ENCODE results near the gene EXOC3.

EXOC3 gene

GRCh38 chr5:415928-416635 is 26.9 kb upstream of the EXOC3 start:
- Histone ChIP-seq H4K20me1 (no peaks in the 10 kb centered on the region; a peak in 1 of 22 replicates), H3K4me1 (peaks cover 25 to 60% (median 41%) of the 10 kb centered on the region in 10 experiments), H3K9ac (peak overlapping the region in 7 of 11 experiments; percentile 67 to 78 (median 76); a peak in 9 of 22 replicates), H3K4me3 (no peak overlapping the region), H3K9me3 (replicated peaks in 1 of 11) (peaks cover 0 to 5% (median 2%) of the 10 kb centered on the region in 11 experiments; a peak in 9 of 22 replicates), H3K27me3 (no peaks in the 10 kb centered on the region), H3K27ac (peak overlapping the region in 2 of 11 experiments; percentile 73 to 76; a peak in 2 of 22 replicates), H3K36me3 (no peaks in the 10 kb centered on the region), H3K4me2 (peak overlapping the region; percentile 55 to 88 (median 70))
- no peak for TF ChIP-seq Cebpa-rat (IDR thresholded peaks at IDR 0.05)

GRCh38 chr5:416636-416960 is 26.4 kb upstream of the EXOC3 start:
- H3K4me1 ChIP-seq, result peaks cover 23 to 57% (median 38%) of the 10 kb centered on the region in 10 experiments
- no peaks in the 10 kb centered on the region for H3K36me3 ChIP-seq
- no peak for TF ChIP-seq Cebpa-rat (IDR thresholded peaks at IDR 0.05)
- H3K27me3 ChIP-seq, result no peaks in the 10 kb centered on the region
- no peak overlapping the region for H3K27ac ChIP-seq
- no peak overlapping the region for H3K9ac ChIP-seq
- H4K20me1 ChIP-seq, result no peaks in the 10 kb centered on the region; a peak in 1 of 22 replicates
- H3K9me3 ChIP-seq (replicated peaks in 1 of 11), result peaks cover 0 to 10% (median 5%) of the 10 kb centered on the region in 11 experiments; a peak in 10 of 22 replicates
- no peak overlapping the region for H3K4me3 ChIP-seq
- peak overlapping the region in 4 of 11 experiments; percentile 63 to 88 (median 83); a peak in 7 of 22 replicates for H3K4me2 ChIP-seq

GRCh38 chr5:417301-418161 is 25.4 kb upstream of the EXOC3 start:
- no peak overlapping the region for H3K9ac ChIP-seq
- peaks cover 0 to 13% (median 5%) of the 10 kb centered on the region in 11 experiments; a peak in 10 of 22 replicates for H3K9me3 ChIP-seq (replicated peaks in 1 of 11)
- no peaks in the 10 kb centered on the region; a peak in 1 of 22 replicates for H4K20me1 ChIP-seq
- no peaks in the 10 kb centered on the region for H3K36me3 ChIP-seq
- peaks cover 26 to 65% (median 39%) of the 10 kb centered on the region in 10 experiments for H3K4me1 ChIP-seq
- 0 out of 22 replicates have a peak, but pooled peaks cover 0 to 4% (median 0%) of the 10 kb centered on the region in 11 experiments for H3K27me3 ChIP-seq
- no peak overlapping the region for H3K4me3 ChIP-seq
- no peak for TF ChIP-seq Cebpa-rat (IDR thresholded peaks at IDR 0.05)
- H3K4me2 ChIP-seq, result no peak overlapping the region
- no peak overlapping the region for H3K27ac ChIP-seq

- TF ChIP-seq Cebpa-rat (IDR thresholded peaks at IDR 0.05), result no peak
- Histone ChIP-seq H3K9me3 (replicated peaks in 1 of 11) (peaks cover 0 to 13% (median 5%) of the 10 kb centered on the region in 11 experiments; a peak in 10 of 22 replicates), H4K20me1 (no peaks in the 10 kb centered on the region; a peak in 1 of 22 replicates), H3K27ac (no peak overlapping the region), H3K36me3 (no peaks in the 10 kb centered on the region), H3K4me2 (peak overlapping the region in 2 of 11 experiments; percentile 3 to 32; a peak in 2 of 22 replicates), H3K4me3 (no peak overlapping the region), H3K27me3 (peaks cover 0 to 9% (median 0%) of the 10 kb centered on the region in 11 experiments; a peak in 2 of 22 replicates), H3K4me1 (peaks cover 35 to 67% (median 48%) of the 10 kb centered on the region in 10 experiments), H3K9ac (no peak overlapping the region)
Observed at GRCh38 chr5:418162-419121, 24.5 kb upstream of the EXOC3 start.

- Histone ChIP-seq H3K27ac (no peak overlapping the region), H3K27me3 (peaks cover 0 to 9% (median 0%) of the 10 kb centered on the region in 11 experiments; a peak in 2 of 22 replicates), H4K20me1 (no peaks in the 10 kb centered on the region; a peak in 1 of 22 replicates), H3K9me3 (replicated peaks in 1 of 11) (peaks cover 0 to 13% (median 5%) of the 10 kb centered on the region in 11 experiments; a peak in 10 of 22 replicates), H3K9ac (no peak overlapping the region), H3K4me2 (peak overlapping the region in 4 of 11 experiments; percentile 1 to 16 (median 7); a peak in 4 of 22 replicates), H3K4me3 (no peak overlapping the region), H3K4me1 (peaks cover 42 to 68% (median 55%) of the 10 kb centered on the region in 10 experiments), H3K36me3 (no peaks in the 10 kb centered on the region)
- TF ChIP-seq Cebpa-rat (IDR thresholded peaks at IDR 0.05), result peak in 7 of 11 experiments; percentile 36 to 80 (median 60); a peak in 10 of 22 replicates
Observed at GRCh38 chr5:419970-420369, 23.0 kb upstream of the EXOC3 start.

- peaks cover 0 to 9% (median 0%) of the 10 kb centered on the region in 11 experiments; a peak in 2 of 22 replicates for H3K27me3 ChIP-seq
- H4K20me1 ChIP-seq, result no peaks in the 10 kb centered on the region; a peak in 1 of 22 replicates
Observed at GRCh38 chr5:420632-421286, 22.2 kb upstream of the EXOC3 start.

GRCh38 chr5:421287-421880 is 21.6 kb upstream of the EXOC3 start:
- TF ChIP-seq Cebpa-rat (IDR thresholded peaks at IDR 0.05), result no peak
- Histone ChIP-seq H3K4me3 (no peak overlapping the region), H3K4me1 (peaks cover 36 to 65% (median 50%) of the 10 kb centered on the region in 10 experiments), H3K27ac (no peak overlapping the region), H3K36me3 (no peaks in the 10 kb centered on the region), H3K9me3 (replicated peaks in 1 of 11) (peaks cover 0 to 13% (median 5%) of the 10 kb centered on the region in 11 experiments; a peak in 10 of 22 replicates), H3K9ac (no peak overlapping the region), H4K20me1 (no peaks in the 10 kb centered on the region; a peak in 1 of 22 replicates), H3K27me3 (peaks cover 0 to 9% (median 0%) of the 10 kb centered on the region in 11 experiments; a peak in 2 of 22 replicates), H3K4me2 (peak overlapping the region in 1 of 11 experiments; percentile 74; a peak in 2 of 22 replicates)

More at GRCh38 chr5:420632-421286, 22.2 kb upstream of the EXOC3 start:
- H3K9me3 ChIP-seq (replicated peaks in 1 of 11), result peaks cover 0 to 13% (median 5%) of the 10 kb centered on the region in 11 experiments; a peak in 10 of 22 replicates
- no peak for TF ChIP-seq Cebpa-rat (IDR thresholded peaks at IDR 0.05)
- H3K4me2 ChIP-seq, result no peak overlapping the region
- peaks cover 42 to 69% (median 54%) of the 10 kb centered on the region in 10 experiments for H3K4me1 ChIP-seq
- no peak overlapping the region for H3K27ac ChIP-seq
- no peak overlapping the region for H3K4me3 ChIP-seq
- H3K36me3 ChIP-seq, result no peaks in the 10 kb centered on the region
- H3K9ac ChIP-seq, result no peak overlapping the region
